Effector CD4-positive, alpha-beta T cell (primary cell): ENCODE results near the gene SSBP3.
"Not testable (repeated sequence)": the region's sequence is repeated elsewhere in the genome, so short reads cannot be mapped to it uniquely, and the experiment has no call there.

Experiments used
- DNase-seq: peaks from one replicate; pipeline ENCODE4 v3.0.0-alpha.2; 2020
- total RNA-seq: gene quantifications from one replicate; lab custom pipeline; 2026; lab: John Stamatoyannopoulos, UW

The SSBP3 gene
- 32.8 reads per million, percentile 58 among the genes with 10 or more reads in this experiment for total RNA-seq

GRCh38 chr1:54406339-54407153 lies at the start of gene SSBP3:
TSS of gene SSBP3 (minus strand) at chr1:54406394.
- peak; percentile 87 for DNase-seq

- DNase-seq = no peak
These were observed 47.3 kb upstream of the SSBP3 start for GRCh38 chr1:54453509-54453908.

GRCh38 chr1:54453022-54453421 lies 46.8 kb upstream of the SSBP3 start:
- DNase-seq = no peak

GRCh38 chr1:54449431-54449830 lies 43.2 kb upstream of the SSBP3 start:
- not testable (repeated sequence) for DNase-seq

- DNase-seq = not testable (repeated sequence)
These were observed 42.6 kb upstream of the SSBP3 start for GRCh38 chr1:54448801-54449200.

GRCh38 chr1:54447081-54447480 lies 40.9 kb upstream of the SSBP3 start:
- not testable (repeated sequence) for DNase-seq

- no peak for DNase-seq
These were observed 36.0 kb upstream of the SSBP3 start for GRCh38 chr1:54442185-54442584.

- DNase-seq = no peak
These were observed 33.5 kb upstream of the SSBP3 start for GRCh38 chr1:54439550-54440223.

GRCh38 chr1:54437783-54438182 lies 31.6 kb upstream of the SSBP3 start:
- DNase-seq = no peak

- DNase-seq = no peak
These were observed 30.6 kb upstream of the SSBP3 start for GRCh38 chr1:54436826-54437225.

- DNase-seq = no peak
These were observed 23.6 kb upstream of the SSBP3 start for GRCh38 chr1:54429838-54430237.

GRCh38 chr1:54428837-54429518 lies 22.8 kb upstream of the SSBP3 start:
- no peak for DNase-seq

GRCh38 chr1:54425152-54425584 lies 19.0 kb upstream of the SSBP3 start:
- no peak for DNase-seq

GRCh38 chr1:54424398-54424797 lies 18.2 kb upstream of the SSBP3 start:
- no peak for DNase-seq

- no peak for DNase-seq
These were observed 14.9 kb upstream of the SSBP3 start for GRCh38 chr1:54421101-54421504.

- not testable (repeated sequence) for DNase-seq
These were observed 12.4 kb upstream of the SSBP3 start for GRCh38 chr1:54418598-54418997.

- DNase-seq = no peak
These were observed 10.9 kb upstream of the SSBP3 start for GRCh38 chr1:54417123-54417522.

- no peak for DNase-seq
These were observed 10.2 kb upstream of the SSBP3 start for GRCh38 chr1:54416435-54416834.

GRCh38 chr1:54415991-54416390 lies 9.8 kb upstream of the SSBP3 start:
- DNase-seq = no peak

GRCh38 chr1:54415533-54415932 lies 9.3 kb upstream of the SSBP3 start:
- DNase-seq = no peak

- no peak for DNase-seq
These were observed 7.5 kb upstream of the SSBP3 start for GRCh38 chr1:54413732-54414131.

- DNase-seq = no peak
These were observed 7.1 kb upstream of the SSBP3 start for GRCh38 chr1:54413295-54413694.

GRCh38 chr1:54410359-54410758 lies 4.2 kb upstream of the SSBP3 start:
- DNase-seq = no peak
